ENCODE data around the gene SLC6A6.

SLC6A6 gene

GRCh38 chr3:14487821-14488220 lies 85.4 kb downstream of the SLC6A6 start:
- DNase-seq (ENCODE audit: low read depth) = no peak

- no peak for DNase-seq (ENCODE audit: low read depth)
These were observed 86.1 kb downstream of the SLC6A6 start for GRCh38 chr3:14488286-14489041.

- DNase-seq (ENCODE audit: low read depth) = no peak
These were observed 87.2 kb downstream of the SLC6A6 start for GRCh38 chr3:14489641-14490040.

GRCh38 chr3:14490255-14490654 lies 87.8 kb downstream of the SLC6A6 start:
- no peak for DNase-seq (ENCODE audit: low read depth)

GRCh38 chr3:14490831-14491230 lies 88.4 kb downstream of the SLC6A6 start:
- DNase-seq (ENCODE audit: low read depth) = no peak

GRCh38 chr3:14491396-14492190 lies 89.2 kb downstream of the SLC6A6 start:
- no peak for DNase-seq (ENCODE audit: low read depth)

GRCh38 chr3:14492948-14493881 lies 90.8 kb downstream of the SLC6A6 start:
- DNase-seq (ENCODE audit: low read depth) = no peak

- DNase-seq (ENCODE audit: low read depth) = no peak
These were observed 92.0 kb downstream of the SLC6A6 start for GRCh38 chr3:14494279-14494972.

- no peak for DNase-seq (ENCODE audit: low read depth)
These were observed 92.5 kb downstream of the SLC6A6 start for GRCh38 chr3:14494973-14495300.

GRCh38 chr3:14496351-14496750 lies 93.9 kb downstream of the SLC6A6 start:
- DNase-seq (ENCODE audit: low read depth) = no peak

- DNase-seq (ENCODE audit: low read depth) = no peak
These were observed 94.9 kb downstream of the SLC6A6 start for GRCh38 chr3:14497321-14497720.

- no peak for DNase-seq (ENCODE audit: low read depth)
These were observed 100.1 kb downstream of the SLC6A6 start for GRCh38 chr3:14502472-14502871.

GRCh38 chr3:14503033-14503705 lies 100.8 kb downstream of the SLC6A6 start:
- no peak for DNase-seq (ENCODE audit: low read depth)

GRCh38 chr3:14503706-14504065 lies 101.3 kb downstream of the SLC6A6 start:
- DNase-seq (ENCODE audit: low read depth) = no peak

GRCh38 chr3:14505001-14505802 lies 102.8 kb downstream of the SLC6A6 start:
- no peak for DNase-seq (ENCODE audit: low read depth)

- no peak for DNase-seq (ENCODE audit: low read depth)
These were observed 103.5 kb downstream of the SLC6A6 start for GRCh38 chr3:14505803-14506500.

GRCh38 chr3:14506626-14507304 lies 104.4 kb downstream of the SLC6A6 start:
- no peak for DNase-seq (ENCODE audit: low read depth)

- DNase-seq (ENCODE audit: low read depth) = no peak
These were observed 104.9 kb downstream of the SLC6A6 start for GRCh38 chr3:14507305-14507741.

All from activated T-cell treated with anti-CD3 and anti-CD28 coated beads for 48 hours (primary cell).